Transverse colon (tissue), 4 donors: Measurements from ENCODE around the gene ATP10D. TPM values are rescaled to one million over a fixed set of nuclear protein-coding genes. Genes with fewer than 3 reads are reported as not detected.

Experiments
- DNase-seq: peaks from one replicate; pipeline ENCODE4 v3.0.0-alpha.2; 2019
- H3K27ac ChIP-seq, 4 donors: fragments of 200-600 bp; sonication (generic); 2 replicates each; pipeline ENCODE4 v1.5.1; 2016 to 2018; ENCODE audit warnings: inconsistent platforms in 4 of 4
- H3K27me3 ChIP-seq: fragments of 200-600 bp; sonication (generic); 2 replicates; pipeline ENCODE4 v1.5.1; 2017; ENCODE audit warnings: inconsistent platforms
- H3K36me3 ChIP-seq, 4 donors: fragments of 200-600 bp; sonication (generic); 2 replicates each; pipeline ENCODE4 v1.5.1; 2017 to 2019; ENCODE audit warnings: inconsistent platforms in 4 of 4
- H3K4me1 ChIP-seq, 4 donors: fragments of 200-600 bp; sonication (generic); 2 replicates each; pipeline ENCODE4 v1.5.1; 2017 to 2020; ENCODE audit warnings: inconsistent platforms in 4 of 4
- H3K4me3 ChIP-seq, 4 donors: fragments of 200-600 bp; sonication (generic); 1 replicate in 1 of 4; 2 replicates in 3 of 4; pipeline versions ENCODE4 v1.5.1 to v1.6.1; 2017 to 2019; ENCODE audit warnings: inconsistent platforms in 4 of 4
- H3K9me3 ChIP-seq, 2 donors: fragments of 200-600 bp; sonication (generic); 2 replicates each; pipeline ENCODE4 v1.5.1; 2017 to 2019; ENCODE audit warnings: inconsistent platforms in 2 of 2
- CTCF ChIP-seq, 5 experiments: fragments of 200-600 bp in 3 of 5; fragments of 450-650 bp in 2 of 5; sonication (generic) in 3 of 5; IDR thresholded peaks; 1 replicate in 2 of 5; 2 replicates in 3 of 5; pipeline ENCODE4 v1.5.1; 2016 to 2017; ENCODE audit warnings: antibody characterized with exemption in 5 of 5, inconsistent platforms in 3 of 5, mild to moderate bottlenecking in 2 of 5, moderate library complexity in 1 of 5
- EP300 ChIP-seq: sonication (generic); formaldehyde crosslinking; IDR thresholded peaks from one replicate; pipeline ENCODE4 v1.6.1; 2017; ENCODE audit warnings: antibody characterized with exemption, low read depth
- POLR2A ChIP-seq: fragments of 450-650 bp; IDR thresholded peaks from one replicate; pipeline ENCODE4 v1.6.1; 2016; ENCODE audit warnings: antibody characterized with exemption, mild to moderate bottlenecking, moderate library complexity
- POLR2AphosphoS5 ChIP-seq, 3 donors: sonication (generic); formaldehyde crosslinking; IDR thresholded peaks; one replicate each; pipeline ENCODE4 v1.6.1; 2016; ENCODE audit warnings: antibody characterized with exemption in 3 of 3
- WGBS, 2 donors: methylation state at CpG; one replicate each; pipeline ENCODE4 v1.1.5; 2018; ENCODE audit warnings: low coverage in 1 of 2; 5-methylcytosine and 5-hydroxymethylcytosine counted together
- in situ Hi-C, 4 donors: fragments of 200-750 bp; cut with MboI; loops; one replicate each; pipeline versions ENCODE4 v1.15.0 to v1.15.1; 2017; ENCODE audit warnings: low sequenced_read_pairs in 3 of 4, low pct_ligation_motif_present in 1 of 4, low pct_unique_long_range_greater_than_20kb in 1 of 4
- intact Hi-C: fragments of 100-400 bp; cut with DNase I; formaldehyde crosslinking; loops from one replicate; pipeline ENCODE4 v1.15.1; 2023; ENCODE audit warnings: low total_unique reads
- total RNA-seq, 4 donors: library from RNA; depleted of rRNA; stranded (reverse); fragments of >200 nt; gene quantifications; one replicate each; pipeline ENCODE4 v1.1.0, GENCODE V29; 2016

ATP10D gene
- total RNA-seq, 4 donors from 2014 or later = 3.8 to 14.1 (median 7.7) TPM

DNA sequence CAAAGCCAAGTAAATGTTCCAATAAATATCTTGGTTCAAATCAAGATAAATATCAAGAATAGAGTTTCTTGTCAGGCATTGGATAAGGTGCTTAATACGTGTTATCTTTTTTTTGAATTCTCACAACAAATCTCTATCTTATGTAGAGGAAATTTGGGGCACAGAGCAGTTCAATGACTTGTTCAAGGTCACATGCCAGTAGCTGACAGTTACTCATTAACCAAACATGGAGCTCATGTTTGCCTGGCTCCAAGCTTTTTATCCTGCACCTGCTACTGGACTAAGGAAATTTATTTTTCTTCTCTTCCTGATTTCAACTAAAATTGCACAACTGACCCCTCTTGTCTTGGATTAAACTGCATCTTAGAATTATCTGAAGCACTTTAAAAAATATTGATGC lies 76.3 kb downstream of the ATP10D start:
- no peak overlapping the region for H3K4me3 ChIP-seq
- H3K27ac ChIP-seq = no peak overlapping the region
- no peaks in the 10 kb centered on the region for H3K9me3 ChIP-seq
- in situ Hi-C loops = no loop called here
- no peaks in the 10 kb centered on the region for H3K27me3 ChIP-seq
- no peak for TF ChIP-seq CTCF (IDR thresholded peaks at IDR 0.05)
- no peak for TF ChIP-seq POLR2A
- no peak for TF ChIP-seq POLR2AphosphoS5 (IDR thresholded peaks at IDR 0.05)
- TF ChIP-seq EP300 = no peak
- intact Hi-C loops = loop anchor here (10.0 kb wide), 1 partner anchor 97 kb away; the partner anchor contains the start of gene COMMD8
- peaks cover 0 to 3% (median 0%) of the 10 kb centered on the region in 4 donors for H3K36me3 ChIP-seq
- 28 to 57% methylated on average over 1 of the region's 1 CpG for WGBS, 2 donors
- DNase-seq = no peak
- H3K4me1 ChIP-seq = peaks cover 0 to 6% (median 0%) of the 10 kb centered on the region in 4 donors

- no peak for DNase-seq
- Histone ChIP-seq H3K36me3 (peaks cover 0 to 3% (median 0%) of the 10 kb centered on the region in 4 donors), H3K4me3 (no peak overlapping the region), H3K27ac (no peak overlapping the region), H3K9me3 (no peaks in the 10 kb centered on the region), H3K4me1 (peaks cover 0 to 6% (median 0%) of the 10 kb centered on the region in 4 donors), H3K27me3 (no peaks in the 10 kb centered on the region)
- TF ChIP-seq CTCF (IDR thresholded peaks at IDR 0.05) (no peak), POLR2A (no peak), EP300 (no peak), POLR2AphosphoS5 (IDR thresholded peaks at IDR 0.05) (no peak)
- in situ Hi-C loops (no loop called here), intact Hi-C loops (loop anchor here (10.0 kb wide), 1 partner anchor 97 kb away; the partner anchor contains the start of gene COMMD8)
- 64 to 81% methylated on average over 3 of the region's 3 CpGs for WGBS, 2 donors
Observed at GRCh38 chr4:47562297-47562696, 77.2 kb downstream of the ATP10D start.

DNA sequence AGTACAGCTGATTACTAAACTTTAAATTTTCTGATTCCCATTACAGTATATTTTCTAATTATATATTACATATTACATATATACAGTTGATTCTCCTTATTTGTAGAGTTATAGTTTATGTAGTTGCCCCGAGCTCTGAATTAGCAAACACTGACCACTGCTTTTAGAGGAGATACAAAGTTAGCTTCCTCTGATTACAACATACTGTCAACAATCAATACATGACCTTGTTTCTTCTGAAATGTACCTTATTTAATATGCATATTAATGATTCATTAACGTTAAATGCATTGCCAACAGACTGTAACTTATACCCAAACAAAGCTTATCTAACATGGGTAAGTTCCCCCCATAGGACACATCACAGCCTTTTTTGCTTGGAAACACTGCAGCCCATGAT lies 81.5 kb downstream of the ATP10D start:
- Histone ChIP-seq H3K4me3 (no peak overlapping the region), H3K36me3 (peaks cover 0 to 18% (median 3%) of the 10 kb centered on the region in 4 donors), H3K27ac (no peak overlapping the region), H3K9me3 (no peaks in the 10 kb centered on the region), H3K4me1 (peaks cover 0 to 4% (median 0%) of the 10 kb centered on the region in 4 donors), H3K27me3 (no peaks in the 10 kb centered on the region)
- TF ChIP-seq POLR2A = no peak
- TF ChIP-seq POLR2AphosphoS5 (IDR thresholded peaks at IDR 0.05) = no peak
- TF ChIP-seq CTCF (IDR thresholded peaks at IDR 0.05) = no peak
- no peak for TF ChIP-seq EP300
- intact Hi-C loops (loop anchor here (10.0 kb wide), 1 partner anchor 102 kb away; the partner anchor contains the start of gene COMMD8), in situ Hi-C loops (no loop called here)
- WGBS, 2 donors = 89 to 94% methylated on average over 2 of the region's 2 CpGs
- DNase-seq = no peak

DNA sequence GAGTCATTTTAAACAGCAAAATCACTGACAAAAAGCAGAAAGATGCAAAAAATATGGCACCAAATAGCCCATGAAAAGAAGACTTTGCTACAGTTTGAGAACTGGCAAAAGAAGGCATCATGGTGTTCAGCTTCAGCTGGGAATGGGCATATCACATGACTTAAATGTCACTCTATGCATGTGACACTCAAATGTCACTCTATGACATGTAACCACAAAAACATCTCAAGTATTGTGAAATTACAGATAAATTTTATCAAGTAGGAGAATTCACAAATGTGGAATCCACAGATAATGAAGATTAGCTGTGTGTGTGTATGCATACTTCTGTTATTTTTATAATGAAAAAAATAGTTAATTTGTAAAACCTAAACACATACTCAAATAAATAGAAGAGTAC lies 81.9 kb downstream of the ATP10D start:
- intact Hi-C loops (loop anchor here (10.0 kb wide), 1 partner anchor 102 kb away; the partner anchor contains the start of gene COMMD8), in situ Hi-C loops (no loop called here)
- Histone ChIP-seq H3K27ac (no peak overlapping the region), H3K27me3 (no peaks in the 10 kb centered on the region), H3K4me1 (peaks cover 0 to 3% (median 0%) of the 10 kb centered on the region in 4 donors), H3K36me3 (peaks cover 0 to 18% (median 3%) of the 10 kb centered on the region in 4 donors), H3K9me3 (no peaks in the 10 kb centered on the region), H3K4me3 (no peak overlapping the region)
- no peak for DNase-seq
- TF ChIP-seq CTCF (IDR thresholded peaks at IDR 0.05) (no peak), POLR2A (no peak), POLR2AphosphoS5 (IDR thresholded peaks at IDR 0.05) (no peak), EP300 (no peak)
